ENCODE data around the gene ABL2. TPM values are rescaled to one million over a fixed set of nuclear protein-coding genes. Genes with fewer than 3 reads are reported as not detected.

The ABL2 gene
- total RNA-seq, 4 donors from 2014 or later = 12.9 to 37.3 (median 15.6) TPM

- intact Hi-C loops (cut with DNase I) = no loop called here
- H3K27me3 ChIP-seq = no peaks in the 10 kb centered on the region
- no peak overlapping the region for H3K4me3 ChIP-seq
- H3K36me3 ChIP-seq = no peaks in the 10 kb centered on the region
- H3K9me3 ChIP-seq = no peaks in the 10 kb centered on the region
- 54% methylated on average over 1 of the region's 1 CpG for WGBS
- DNase-seq (ENCODE audit: extremely low spot score) = no peak
- no peak for TF ChIP-seq POLR2A (IDR thresholded peaks at IDR 0.05; ENCODE audit: low read depth)
- no peak for TF ChIP-seq EP300 (IDR thresholded peaks at IDR 0.05)
- TF ChIP-seq CTCF (IDR thresholded peaks at IDR 0.05) = no peak
- no peak for TF ChIP-seq POLR2AphosphoS5 (IDR thresholded peaks at IDR 0.05)
- H3K27ac ChIP-seq (replicated peaks in 1 of 4) = no peak overlapping the region
- peaks cover 7 to 23% (median 17%) of the 10 kb centered on the region in 4 donors for H3K4me1 ChIP-seq
Measured at GRCh38 chr1:179167418-179167777, 62.1 kb downstream of the ABL2 start.

GRCh38 chr1:179166663-179167417 lies 62.6 kb downstream of the ABL2 start:
- intact Hi-C loops (cut with DNase I) = no loop called here
- no peaks in the 10 kb centered on the region for H3K27me3 ChIP-seq
- no peak for TF ChIP-seq POLR2A (IDR thresholded peaks at IDR 0.05; ENCODE audit: low read depth)
- no peak for TF ChIP-seq CTCF (IDR thresholded peaks at IDR 0.05)
- TF ChIP-seq POLR2AphosphoS5 (IDR thresholded peaks at IDR 0.05) = no peak
- no peak for TF ChIP-seq EP300 (IDR thresholded peaks at IDR 0.05)
- peaks cover 7 to 23% (median 17%) of the 10 kb centered on the region in 4 donors for H3K4me1 ChIP-seq
- H3K36me3 ChIP-seq = no peaks in the 10 kb centered on the region
- DNase-seq (ENCODE audit: extremely low spot score) = no peak
- no peaks in the 10 kb centered on the region for H3K9me3 ChIP-seq
- H3K27ac ChIP-seq (replicated peaks in 1 of 4) = no peak overlapping the region
- WGBS = 56% methylated on average over 8 of the region's 8 CpGs
- no peak overlapping the region for H3K4me3 ChIP-seq

DNA sequence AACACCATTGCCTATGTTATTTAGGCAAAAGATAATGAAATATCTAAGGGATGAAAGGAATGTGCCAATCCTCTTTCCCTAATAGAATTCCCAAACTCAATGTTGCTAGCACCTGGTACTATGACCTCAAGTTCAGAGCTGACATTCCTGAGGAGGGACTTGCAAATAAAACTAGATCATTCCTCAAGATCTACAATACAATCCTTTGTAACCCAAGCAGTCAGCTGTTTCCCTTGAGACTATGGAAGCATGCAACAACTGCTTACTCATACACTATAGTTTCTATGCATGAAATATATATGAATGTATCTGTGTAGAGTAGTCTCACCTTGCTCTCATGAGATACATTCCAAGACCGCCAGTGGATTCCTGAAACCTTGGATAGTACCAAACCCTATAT lies 65.0 kb downstream of the ABL2 start:
- WGBS = 100% methylated on average over 1 of the region's 1 CpG
- intact Hi-C loops (cut with DNase I) = no loop called here

DNA sequence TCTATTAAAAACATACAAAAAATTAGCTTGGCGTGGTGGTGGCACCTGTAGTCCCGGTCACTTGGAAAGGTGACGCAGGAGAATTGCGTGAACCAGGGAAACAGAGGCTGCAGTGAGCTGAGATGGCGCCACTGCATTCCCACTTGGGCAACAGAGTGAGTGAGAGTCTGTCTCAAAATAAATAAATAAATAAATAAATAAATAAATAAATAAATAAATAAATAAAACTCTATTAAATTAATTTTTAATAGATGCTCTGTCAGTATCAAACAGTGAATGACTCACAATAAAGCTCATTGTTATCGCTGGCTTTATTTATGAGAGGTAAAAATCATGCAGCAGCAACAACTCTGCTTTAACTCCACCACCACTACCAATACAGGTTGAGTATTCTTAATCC lies 72.8 kb downstream of the ABL2 start:
- H3K27me3 ChIP-seq = no peaks in the 10 kb centered on the region
- no peaks in the 10 kb centered on the region for H3K9me3 ChIP-seq
- no peaks in the 10 kb centered on the region for H3K36me3 ChIP-seq
- TF ChIP-seq POLR2A (IDR thresholded peaks at IDR 0.05; ENCODE audit: low read depth) = no peak
- no peak for TF ChIP-seq POLR2AphosphoS5 (IDR thresholded peaks at IDR 0.05)
- TF ChIP-seq EP300 (IDR thresholded peaks at IDR 0.05) = no peak
- no peak for TF ChIP-seq CTCF (IDR thresholded peaks at IDR 0.05)
- intact Hi-C loops (cut with DNase I) = no loop called here
- no peak overlapping the region for H3K4me3 ChIP-seq
- no peak for DNase-seq (ENCODE audit: extremely low spot score)
- H3K27ac ChIP-seq (replicated peaks in 1 of 4) = no peak overlapping the region
- 96% methylated on average over 6 of the region's 6 CpGs for WGBS
- peaks cover 8 to 32% (median 23%) of the 10 kb centered on the region in 4 donors for H3K4me1 ChIP-seq

More for the DNA sequence above, 65.0 kb downstream of the ABL2 start:
- Histone ChIP-seq H3K27ac (replicated peaks in 1 of 4) (no peak overlapping the region), H3K9me3 (no peaks in the 10 kb centered on the region), H3K4me1 (peaks cover 0 to 16% (median 5%) of the 10 kb centered on the region in 4 donors), H3K36me3 (no peaks in the 10 kb centered on the region), H3K4me3 (no peak overlapping the region), H3K27me3 (no peaks in the 10 kb centered on the region)
- no peak for DNase-seq (ENCODE audit: extremely low spot score)
- TF ChIP-seq POLR2A (IDR thresholded peaks at IDR 0.05; ENCODE audit: low read depth) (no peak), CTCF (IDR thresholded peaks at IDR 0.05) (no peak), EP300 (IDR thresholded peaks at IDR 0.05) (no peak), POLR2AphosphoS5 (IDR thresholded peaks at IDR 0.05) (no peak)
